EH (cell line): ENCODE results near the gene ZNF383.
A peak's percentile ranks its signal among the peaks of the same experiment; 100 is the strongest.
"Not testable (repeated sequence)": the region's sequence is repeated elsewhere in the genome, so short reads cannot be mapped to it uniquely, and the experiment has no call there.

Experiments
- DNase-seq: peaks from one replicate; pipeline ENCODE4 v3.0.0-alpha.2; 2015; ENCODE audit warnings: low read depth

ZNF383 gene

DNA sequence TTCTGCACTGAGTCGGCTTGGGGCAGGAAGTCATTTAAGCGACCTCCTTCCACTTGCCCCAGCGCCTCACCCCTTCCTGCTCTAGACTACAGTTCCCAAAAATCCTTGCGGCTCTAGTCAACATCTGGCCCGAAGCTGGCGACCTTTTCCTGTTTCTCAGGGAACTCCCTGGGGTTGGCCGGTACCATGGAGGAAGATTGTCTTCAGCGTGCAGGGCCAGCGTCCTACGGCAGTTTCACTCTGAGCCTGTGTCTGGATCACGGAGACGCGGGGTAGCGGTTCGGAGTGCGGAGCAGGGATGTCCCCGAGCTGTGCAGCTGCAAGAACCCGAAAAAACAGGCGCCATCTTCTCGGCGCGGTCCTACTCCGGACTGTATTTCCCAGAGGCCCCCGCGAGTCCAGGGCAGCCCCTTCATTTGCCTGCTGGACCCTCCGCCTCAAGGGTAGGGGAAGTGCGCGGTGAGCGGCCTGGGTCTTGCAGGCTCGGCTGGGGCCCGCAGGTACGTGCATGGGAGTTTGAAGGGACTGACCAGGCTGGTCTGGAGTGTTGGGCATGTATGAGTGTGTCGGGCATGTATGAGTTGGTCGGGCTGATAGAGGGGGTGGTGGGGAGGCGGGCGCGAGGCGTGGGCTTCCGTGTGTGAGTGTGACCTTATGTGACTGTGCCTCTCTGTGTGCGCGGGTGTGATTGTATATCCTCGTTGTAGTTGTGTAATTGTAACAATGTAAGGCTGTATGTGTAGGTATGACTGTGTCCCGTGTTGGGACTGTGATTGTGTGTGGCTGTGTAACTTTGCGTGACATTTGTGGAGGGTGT lies at the start of gene ZNF383:
Gene ZNF383 (plus strand): TSS at position 440 of the 817 bp plus-strand sequence. CDS start 12,240 bp downstream, outside the sequence.
- DNase-seq, result peak; percentile 88

DNA sequence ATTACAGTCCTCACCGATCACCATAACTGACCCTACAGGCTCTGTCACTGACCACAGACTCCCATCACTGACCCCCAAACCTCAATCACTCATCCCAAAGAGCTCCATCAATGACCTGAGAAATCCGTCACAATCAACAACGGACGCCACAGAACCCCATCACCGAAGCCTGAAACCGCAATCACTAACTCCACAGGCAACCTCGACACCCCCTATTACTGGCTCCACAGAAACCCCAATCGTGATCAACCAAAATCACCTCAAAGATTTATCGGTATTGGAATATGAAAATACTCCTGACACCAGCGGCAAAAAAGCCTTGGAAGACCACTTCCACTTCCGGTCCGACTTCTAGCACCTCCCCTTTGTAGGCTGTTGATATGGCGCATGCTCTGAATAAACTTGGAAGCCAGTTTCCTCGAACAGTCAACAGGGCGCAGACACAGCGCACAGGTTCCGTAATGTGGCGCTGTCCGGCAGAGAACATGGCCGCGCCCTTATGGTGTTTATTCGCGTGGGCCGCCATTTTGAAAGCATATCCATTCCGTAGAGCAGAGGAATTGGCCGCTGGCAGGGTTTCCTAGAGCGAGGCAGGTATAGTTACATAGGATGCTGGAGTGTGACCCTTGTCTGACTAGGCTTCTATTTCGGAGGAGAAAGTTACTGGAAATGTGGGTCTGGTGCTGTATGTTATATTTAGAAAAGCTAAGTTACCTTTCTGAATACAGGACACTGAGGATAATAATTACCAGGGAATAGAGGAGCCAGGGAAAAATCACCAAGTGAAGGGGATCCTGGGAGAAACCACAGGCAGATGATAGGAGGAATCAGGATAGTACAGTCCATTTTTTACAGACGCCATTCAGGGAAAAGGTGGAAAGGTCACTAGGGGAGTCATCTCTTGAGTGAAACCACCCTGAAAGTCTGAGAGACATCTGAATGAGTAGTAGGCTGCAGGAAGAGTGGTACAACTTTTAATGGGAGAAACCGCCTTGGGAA lies 45.3 kb upstream of the ZNF383 start, which contains the start of gene ZNF585A:
Gene ZNF585A (minus strand): TSS at position 328 of the 999 bp plus-strand sequence. CDS start 2,785 bp downstream, outside the sequence.
- peak; percentile 98 for DNase-seq

DNA sequence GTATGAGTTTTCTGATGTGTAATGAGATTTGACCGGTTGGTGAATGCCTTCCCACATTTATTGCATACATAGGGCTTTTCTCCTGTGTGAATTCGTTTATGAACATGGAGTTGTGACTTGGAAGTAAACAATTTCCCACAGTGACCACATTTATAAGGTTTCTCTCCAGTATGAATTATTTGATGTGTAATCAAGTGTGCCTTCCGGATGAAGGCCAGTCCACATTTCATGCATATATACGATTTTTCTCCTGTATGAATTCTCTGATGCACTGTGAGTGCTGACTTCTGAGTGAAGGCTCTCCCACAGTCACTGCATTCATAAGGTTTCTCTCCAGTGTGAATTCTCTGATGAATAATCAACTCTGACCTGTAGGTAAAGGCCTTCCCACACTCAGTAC lies 31.9 kb upstream of the ZNF383 start:
- not testable (repeated sequence) for DNase-seq

DNA sequence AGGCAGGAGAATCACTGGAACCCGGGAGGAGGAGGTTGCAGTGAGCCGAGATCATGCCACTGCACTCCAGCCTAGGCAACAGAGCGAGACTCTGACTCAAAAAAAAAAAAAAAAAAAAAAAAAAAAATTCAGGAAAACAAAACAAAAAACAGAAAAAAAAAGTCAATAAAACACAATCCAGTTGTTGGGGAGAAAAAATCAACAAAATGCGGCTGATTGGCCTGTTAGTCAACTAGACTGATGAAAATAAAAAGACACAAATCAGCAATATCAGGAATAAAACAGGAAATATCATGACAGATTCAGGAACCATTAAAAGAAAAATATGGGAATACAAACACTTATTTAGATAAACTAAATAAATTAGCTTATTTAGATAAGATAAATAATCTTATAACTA lies 22.8 kb upstream of the ZNF383 start:
- DNase-seq, result not testable (repeated sequence)

GRCh38 chr19:37197115-37197514 lies 20.9 kb upstream of the ZNF383 start:
- not testable (repeated sequence) for DNase-seq

DNA sequence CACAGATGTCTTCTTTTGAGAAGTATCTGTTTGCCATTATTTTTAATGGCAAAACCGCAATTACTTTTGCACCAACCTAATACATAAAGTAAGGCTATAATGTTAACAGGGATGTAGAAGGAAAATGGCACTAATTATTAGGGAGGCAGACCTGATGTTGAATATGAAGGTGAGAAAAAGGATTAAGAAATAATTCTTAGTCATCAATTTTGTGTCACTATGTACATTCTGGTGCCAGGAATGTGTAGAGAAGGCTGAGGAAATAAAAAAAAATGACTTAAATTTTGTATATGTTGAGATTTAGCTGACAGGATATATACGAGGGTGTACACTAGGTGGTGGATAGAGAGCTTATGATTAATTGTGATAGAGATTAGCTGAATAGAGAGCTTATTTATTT lies 20.2 kb upstream of the ZNF383 start:
- DNase-seq, result no peak

DNA sequence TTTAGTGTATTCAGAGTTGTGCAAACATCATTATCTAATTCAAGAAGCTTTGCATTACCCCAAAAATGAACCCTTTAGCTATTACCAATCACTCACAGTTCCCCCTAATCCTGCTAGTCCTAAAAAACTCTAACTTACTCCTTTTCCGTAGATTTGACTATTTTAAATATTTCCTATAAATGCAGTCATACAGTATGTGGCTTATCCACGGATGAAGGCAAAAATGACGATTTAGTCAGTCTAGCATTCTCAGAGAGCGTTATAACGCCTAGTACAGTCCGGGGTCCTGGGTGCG lies 587 bp upstream of the ZNF383 start:
- DNase-seq, result no peak

DNA sequence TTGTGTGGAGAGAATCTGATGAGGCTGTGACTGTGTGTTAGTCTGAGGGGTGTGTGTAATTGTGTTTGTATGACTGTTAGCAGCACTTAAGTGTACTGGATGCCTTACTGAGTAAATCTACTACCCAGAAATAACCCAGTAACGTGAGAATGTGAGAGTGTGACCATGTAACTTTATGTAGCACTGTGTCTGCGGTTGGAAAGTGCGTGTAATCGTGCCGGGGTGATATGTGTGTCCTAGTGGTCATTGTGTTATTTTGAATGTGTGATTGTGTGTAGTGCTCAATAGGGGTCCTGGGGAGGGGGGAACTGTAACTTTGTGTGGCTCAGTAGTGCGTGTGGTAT lies 550 bp downstream of the ZNF383 start:
- DNase-seq, result peak; percentile 37

DNA sequence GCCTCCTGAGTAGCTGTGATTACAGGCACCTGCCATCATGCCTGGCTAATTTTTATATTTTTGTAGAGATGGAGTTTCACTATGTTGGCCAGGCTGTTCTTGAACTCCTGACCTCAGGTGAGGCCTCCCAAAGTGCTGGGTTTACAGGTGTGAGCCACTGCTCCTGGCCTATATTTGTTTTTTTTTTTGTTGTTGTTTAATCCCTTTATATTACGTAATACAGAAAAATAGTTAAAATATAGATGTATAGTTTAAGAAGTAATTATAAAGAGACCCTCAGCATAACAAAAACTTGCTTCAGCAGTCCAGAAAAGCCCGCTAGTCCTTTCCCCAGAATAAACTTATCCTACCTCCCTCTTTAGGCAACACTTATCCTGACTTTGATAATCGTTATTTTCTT lies 2.4 kb downstream of the ZNF383 start:
- DNase-seq, result no peak

DNA sequence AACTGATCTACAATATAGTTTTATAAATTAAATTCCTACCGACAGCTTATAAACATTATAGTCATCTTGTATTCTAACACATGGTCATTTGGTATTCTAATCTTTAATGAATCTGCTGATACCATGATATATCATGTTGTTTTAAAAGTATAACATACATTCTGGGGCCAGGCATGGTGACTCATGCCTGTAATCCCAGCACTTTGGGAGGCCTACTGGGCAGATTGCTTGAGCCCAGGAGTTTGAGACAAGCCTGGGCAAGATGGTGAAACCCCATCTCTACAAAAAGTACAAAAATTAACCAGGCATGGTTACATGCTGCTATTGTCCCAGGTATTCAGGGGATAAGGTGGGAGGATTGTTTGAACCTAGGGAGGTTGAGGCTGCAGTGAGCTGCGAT lies 3.1 kb downstream of the ZNF383 start:
- DNase-seq, result no peak

DNA sequence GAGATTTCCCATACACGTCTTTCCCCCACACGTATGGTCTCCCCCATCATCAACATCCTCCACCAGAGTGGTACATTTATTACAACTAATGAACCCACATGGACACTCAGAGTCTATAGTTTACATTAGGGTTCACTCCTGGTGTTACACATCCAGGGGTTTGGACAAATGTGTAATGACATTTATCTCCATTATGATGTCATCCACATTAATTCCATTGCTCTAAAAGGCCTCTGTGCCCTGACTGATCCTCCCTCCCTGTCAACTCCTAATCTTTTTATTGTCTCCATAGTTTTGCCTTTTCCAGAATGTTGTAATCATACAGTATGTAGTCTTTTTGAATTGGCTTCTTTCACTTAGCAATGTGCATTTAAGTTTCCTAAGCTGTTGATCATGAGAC lies 8.2 kb downstream of the ZNF383 start:
- DNase-seq, result no peak

DNA sequence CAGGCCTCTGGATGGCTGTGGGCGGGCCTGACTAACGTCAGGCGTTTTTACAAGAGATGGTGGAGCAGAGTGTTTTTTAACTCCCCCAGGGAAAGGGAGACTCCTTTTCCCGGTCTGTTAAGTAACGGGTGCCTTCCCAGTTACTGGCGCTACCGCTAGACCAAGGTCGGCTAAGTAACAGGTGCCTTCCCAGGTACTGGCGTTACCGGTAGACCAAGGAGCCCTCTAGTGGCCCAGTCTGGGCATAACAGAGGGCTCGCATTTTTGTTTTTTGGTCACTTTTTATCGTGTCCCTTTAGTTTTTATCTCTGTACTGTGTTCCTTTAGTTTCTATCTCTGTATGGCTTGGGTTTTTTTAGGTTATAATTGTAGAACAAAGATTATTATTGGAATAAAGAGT lies 10.0 kb downstream of the ZNF383 start:
- DNase-seq, result no peak

GRCh38 chr19:37243206-37243632 lies 25.2 kb downstream of the ZNF383 start:
- DNase-seq, result no peak

GRCh38 chr19:37251308-37252229 lies 33.6 kb downstream of the ZNF383 start:
- DNase-seq, result peak; percentile 95

DNA sequence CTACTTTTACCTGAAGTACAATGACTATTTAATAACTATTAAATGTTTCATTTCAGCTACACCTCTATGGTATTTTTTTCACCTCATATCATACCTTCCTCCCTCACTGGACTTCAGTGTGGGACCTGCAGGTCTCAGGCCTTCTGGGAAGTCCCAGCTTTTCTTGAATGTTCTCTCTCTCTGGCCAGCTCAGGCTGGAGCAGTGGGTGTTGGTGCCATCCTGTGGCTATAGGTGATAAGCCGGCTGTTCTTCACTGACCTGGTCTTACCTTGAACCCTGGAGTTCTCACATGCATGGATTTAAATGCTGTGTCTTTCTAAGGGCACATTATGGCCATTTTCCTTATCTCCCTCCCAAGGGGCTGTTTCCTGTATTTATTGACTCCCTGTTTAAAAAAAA lies 45.0 kb downstream of the ZNF383 start:
- not testable (repeated sequence) for DNase-seq

GRCh38 chr19:37267005-37267404 lies 49.0 kb downstream of the ZNF383 start:
- not testable (repeated sequence) for DNase-seq

DNA sequence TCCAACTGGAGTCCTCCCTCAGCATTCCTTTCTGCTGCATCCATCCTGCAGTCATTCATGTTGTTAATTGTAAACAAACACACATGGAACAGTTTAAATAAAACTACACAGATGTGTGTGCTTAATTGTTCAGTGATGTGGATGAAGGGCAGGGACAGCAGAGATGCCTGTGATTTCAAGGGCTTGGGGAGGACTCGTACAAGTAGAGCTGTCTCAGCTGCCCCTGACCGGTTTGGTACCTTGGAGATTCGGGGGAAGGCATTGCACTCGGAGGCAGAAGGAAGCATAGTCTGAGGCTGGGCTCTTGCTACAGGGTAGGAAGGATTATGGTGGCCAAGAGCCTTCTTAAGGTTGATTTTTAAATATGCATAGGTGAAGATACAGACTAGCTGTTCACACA lies 49.7 kb downstream of the ZNF383 start:
- peak; percentile 10 for DNase-seq

- DNase-seq, result not testable (repeated sequence)
Observed at GRCh38 chr19:37280656-37281055, 62.6 kb downstream of the ZNF383 start.

DNA sequence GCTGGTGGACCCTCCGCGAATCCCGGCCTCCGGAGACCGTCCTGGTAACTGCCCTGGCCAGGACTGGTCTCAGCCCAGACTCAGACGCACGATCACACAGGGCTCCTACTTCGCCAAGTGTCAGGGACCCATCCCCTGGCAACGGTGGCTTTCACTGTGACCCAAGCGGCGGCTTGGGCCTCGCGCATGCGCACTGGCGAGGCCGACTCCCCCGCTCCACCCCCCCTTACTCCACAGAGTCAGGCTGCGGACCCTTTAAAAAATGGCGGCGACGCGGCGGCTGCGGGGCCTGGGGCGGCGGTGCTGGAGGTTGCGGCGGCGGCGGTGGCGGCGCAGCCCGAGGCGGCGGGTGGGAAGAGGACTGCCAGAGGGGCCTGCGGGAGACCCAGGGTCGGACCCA lies 66.0 kb downstream of the ZNF383 start:
- DNase-seq, result not testable (repeated sequence)

DNA sequence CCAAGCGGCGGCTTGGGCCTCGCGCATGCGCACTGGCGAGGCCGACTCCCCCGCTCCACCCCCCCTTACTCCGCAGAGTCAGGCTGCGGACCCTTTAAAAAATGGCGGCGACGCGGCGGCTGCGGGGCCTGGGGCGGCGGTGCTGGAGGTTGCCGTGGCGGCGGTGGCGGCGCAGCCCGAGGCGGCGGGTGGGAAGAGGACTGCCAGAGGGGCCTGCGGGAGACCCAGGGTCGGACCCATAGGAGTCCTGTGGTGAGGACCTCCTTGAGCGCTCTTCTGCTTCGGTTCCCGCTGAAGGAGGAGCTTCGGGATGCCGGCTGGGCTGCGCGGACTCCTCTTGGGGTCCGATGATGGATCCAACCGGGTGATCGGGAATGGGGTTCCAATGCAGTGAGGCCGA lies 71.2 kb downstream of the ZNF383 start:
- DNase-seq, result not testable (repeated sequence)
